GM12801 (cell line): ENCODE data around the gene SLC24A3.

Experiments used
- CTCF ChIP-seq: IDR thresholded peaks from one replicate; pipeline ENCODE4 v1.5.1; 2011; ENCODE audit warnings: control low read depth; ENCODE audit not compliant: insufficient read length; ENCODE audit errors: extremely low read depth

The SLC24A3 gene

GRCh38 chr20:19288636-19289035, 76.2 kb downstream of the SLC24A3 start:
- no peak for TF ChIP-seq CTCF

- no peak for TF ChIP-seq CTCF
Observed at GRCh38 chr20:19289451-19289850, 77.0 kb downstream of the SLC24A3 start.

- TF ChIP-seq CTCF = no peak
Observed at GRCh38 chr20:19291024-19291817, 78.8 kb downstream of the SLC24A3 start.

- TF ChIP-seq CTCF = no peak
Observed at GRCh38 chr20:19291818-19292132, 79.3 kb downstream of the SLC24A3 start.

GRCh38 chr20:19292254-19292653, 79.8 kb downstream of the SLC24A3 start:
- TF ChIP-seq CTCF = no peak

GRCh38 chr20:19295076-19295475, 82.6 kb downstream of the SLC24A3 start:
- no peak for TF ChIP-seq CTCF

- no peak for TF ChIP-seq CTCF
Observed at GRCh38 chr20:19298652-19299051, 86.2 kb downstream of the SLC24A3 start.
